Nephron progenitor cell (in vitro differentiated cells): ENCODE data around the gene PTPN1.
A peak's percentile ranks its signal among the peaks of the same experiment; 100 is the strongest.

Source experiments
- DNase-seq: peaks from one replicate; pipeline ENCODE4 v3.0.0; 2021
- H3K27ac Mint-ChIP-seq: 2 replicates; pipeline ENCODE4 v1.8.0; 2021; ENCODE audit warnings: mild to moderate bottlenecking, moderate library complexity, mixed read lengths
- H3K27me3 Mint-ChIP-seq: 2 replicates; pipeline ENCODE4 v1.8.0; 2021; ENCODE audit warnings: mild to moderate bottlenecking, low read depth, mixed read lengths; ENCODE audit not compliant: poor library complexity
- H3K36me3 Mint-ChIP-seq: 2 replicates; pipeline ENCODE4 v1.8.0; 2021; ENCODE audit warnings: low read depth, mixed read lengths
- H3K4me1 Mint-ChIP-seq: 2 replicates; pipeline ENCODE4 v1.8.0; 2021; ENCODE audit warnings: mixed read lengths
- H3K4me3 Mint-ChIP-seq: 2 replicates; pipeline ENCODE4 v1.8.0; 2021; ENCODE audit warnings: mild to moderate bottlenecking, moderate library complexity, mixed read lengths
- H3K9me3 Mint-ChIP-seq: 2 replicates; pipeline ENCODE4 v1.8.0; 2021; ENCODE audit warnings: mild to moderate bottlenecking, moderate library complexity, mixed read lengths
- TF ChIP-seq, protein P1 (sequence below): fragments of 200-600 bp; sonication (generic); IDR thresholded peaks from 2 replicates; pipeline ENCODE4 v1.5.0; 2021; ENCODE audit warnings: antibody characterized with exemption

PTPN1 gene

DNA sequence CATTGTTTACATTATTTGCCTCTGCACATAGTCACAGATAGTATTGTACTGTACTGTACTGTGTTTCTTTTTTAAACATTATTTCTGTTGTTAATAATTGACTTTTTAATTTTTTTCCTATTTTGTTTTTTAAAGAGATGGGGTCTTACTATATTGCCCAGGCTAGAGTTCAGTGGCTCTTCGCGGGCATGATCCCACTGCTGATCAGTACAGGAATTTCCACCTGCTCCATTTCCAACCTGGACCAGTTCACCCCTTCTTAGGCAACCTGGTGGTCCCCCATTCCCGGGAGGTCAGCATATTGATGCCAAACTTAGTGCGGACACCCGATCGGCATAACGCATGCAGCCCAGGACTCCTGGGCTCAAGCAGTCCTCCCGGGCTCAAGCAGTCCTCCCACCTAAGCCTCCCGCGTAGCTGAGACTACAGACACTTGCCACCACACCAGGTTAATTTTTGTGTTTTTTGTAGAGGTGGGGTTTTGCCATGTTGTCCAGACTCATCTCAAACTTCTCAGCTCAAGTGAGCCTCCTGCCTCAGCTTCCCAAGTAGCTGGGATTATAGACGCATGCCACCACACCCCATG is 47.5 kb downstream of the PTPN1 start:
- Mint-ChIP-seq H3K36me3 (peaks cover 40% of the 10 kb centered on the region), H3K27ac (no peak overlapping the region), H3K27me3 (peaks cover 4% of the 10 kb centered on the region), H3K4me3 (no peak overlapping the region), H3K9me3 (peaks cover 3% of the 10 kb centered on the region), H3K4me1 (peaks cover 31% of the 10 kb centered on the region)
- DNase-seq: no peak
- TF ChIP-seq, protein P1, sequence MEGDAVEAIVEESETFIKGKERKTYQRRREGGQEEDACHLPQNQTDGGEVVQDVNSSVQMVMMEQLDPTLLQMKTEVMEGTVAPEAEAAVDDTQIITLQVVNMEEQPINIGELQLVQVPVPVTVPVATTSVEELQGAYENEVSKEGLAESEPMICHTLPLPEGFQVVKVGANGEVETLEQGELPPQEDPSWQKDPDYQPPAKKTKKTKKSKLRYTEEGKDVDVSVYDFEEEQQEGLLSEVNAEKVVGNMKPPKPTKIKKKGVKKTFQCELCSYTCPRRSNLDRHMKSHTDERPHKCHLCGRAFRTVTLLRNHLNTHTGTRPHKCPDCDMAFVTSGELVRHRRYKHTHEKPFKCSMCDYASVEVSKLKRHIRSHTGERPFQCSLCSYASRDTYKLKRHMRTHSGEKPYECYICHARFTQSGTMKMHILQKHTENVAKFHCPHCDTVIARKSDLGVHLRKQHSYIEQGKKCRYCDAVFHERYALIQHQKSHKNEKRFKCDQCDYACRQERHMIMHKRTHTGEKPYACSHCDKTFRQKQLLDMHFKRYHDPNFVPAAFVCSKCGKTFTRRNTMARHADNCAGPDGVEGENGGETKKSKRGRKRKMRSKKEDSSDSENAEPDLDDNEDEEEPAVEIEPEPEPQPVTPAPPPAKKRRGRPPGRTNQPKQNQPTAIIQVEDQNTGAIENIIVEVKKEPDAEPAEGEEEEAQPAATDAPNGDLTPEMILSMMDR: no peak

DNA sequence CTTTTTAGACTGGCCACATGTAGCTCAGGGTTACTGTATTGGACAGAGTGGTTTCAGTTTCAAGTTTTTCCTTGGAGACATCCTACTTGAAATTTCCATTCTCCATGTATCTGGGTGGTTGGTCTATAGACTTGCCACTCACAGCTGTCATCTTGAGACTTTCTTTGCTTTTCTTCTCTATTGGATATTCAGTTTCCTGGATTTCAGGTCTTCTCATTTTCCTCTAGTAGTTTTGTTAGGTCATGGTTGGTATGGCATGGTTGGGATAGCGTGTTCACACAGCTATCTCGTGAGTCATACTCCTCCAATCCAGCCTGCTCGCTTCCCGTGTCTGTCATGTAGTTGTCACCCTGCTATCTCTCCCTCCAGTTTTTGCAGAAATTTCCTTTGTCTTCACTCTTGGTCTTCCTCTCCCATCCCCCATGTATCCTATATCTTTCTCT is 48.3 kb downstream of the PTPN1 start:
- Mint-ChIP-seq H3K4me1 (peaks cover 36% of the 10 kb centered on the region), H3K9me3 (peaks cover 3% of the 10 kb centered on the region), H3K27ac (no peak overlapping the region), H3K4me3 (no peak overlapping the region), H3K36me3 (peaks cover 48% of the 10 kb centered on the region), H3K27me3 (peaks cover 4% of the 10 kb centered on the region)
- no peak for DNase-seq
- TF ChIP-seq, protein P1: no peak

DNA sequence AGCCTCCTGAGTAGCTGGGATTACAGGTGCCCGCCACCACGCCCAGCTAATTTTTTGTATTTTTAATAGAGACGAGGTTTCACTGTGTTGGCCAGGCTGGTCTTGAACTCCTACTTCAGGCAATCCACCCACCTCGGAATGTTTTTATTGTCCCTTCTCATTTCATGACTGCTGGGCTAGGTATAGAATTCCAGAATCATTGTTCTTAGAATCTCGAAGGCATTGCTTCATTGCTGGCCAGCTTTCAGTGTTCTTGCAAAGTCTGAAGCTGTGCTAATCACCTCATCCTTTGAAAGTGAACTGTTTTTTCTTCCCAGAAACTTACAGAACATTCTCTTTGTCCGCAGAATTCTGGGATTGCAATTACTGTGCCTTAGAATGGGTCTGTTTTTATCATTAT is 49.0 kb downstream of the PTPN1 start:
- H3K36me3 Mint-ChIP-seq: peaks cover 48% of the 10 kb centered on the region
- peaks cover 4% of the 10 kb centered on the region for H3K27me3 Mint-ChIP-seq
- peaks cover 36% of the 10 kb centered on the region for H3K4me1 Mint-ChIP-seq

DNA sequence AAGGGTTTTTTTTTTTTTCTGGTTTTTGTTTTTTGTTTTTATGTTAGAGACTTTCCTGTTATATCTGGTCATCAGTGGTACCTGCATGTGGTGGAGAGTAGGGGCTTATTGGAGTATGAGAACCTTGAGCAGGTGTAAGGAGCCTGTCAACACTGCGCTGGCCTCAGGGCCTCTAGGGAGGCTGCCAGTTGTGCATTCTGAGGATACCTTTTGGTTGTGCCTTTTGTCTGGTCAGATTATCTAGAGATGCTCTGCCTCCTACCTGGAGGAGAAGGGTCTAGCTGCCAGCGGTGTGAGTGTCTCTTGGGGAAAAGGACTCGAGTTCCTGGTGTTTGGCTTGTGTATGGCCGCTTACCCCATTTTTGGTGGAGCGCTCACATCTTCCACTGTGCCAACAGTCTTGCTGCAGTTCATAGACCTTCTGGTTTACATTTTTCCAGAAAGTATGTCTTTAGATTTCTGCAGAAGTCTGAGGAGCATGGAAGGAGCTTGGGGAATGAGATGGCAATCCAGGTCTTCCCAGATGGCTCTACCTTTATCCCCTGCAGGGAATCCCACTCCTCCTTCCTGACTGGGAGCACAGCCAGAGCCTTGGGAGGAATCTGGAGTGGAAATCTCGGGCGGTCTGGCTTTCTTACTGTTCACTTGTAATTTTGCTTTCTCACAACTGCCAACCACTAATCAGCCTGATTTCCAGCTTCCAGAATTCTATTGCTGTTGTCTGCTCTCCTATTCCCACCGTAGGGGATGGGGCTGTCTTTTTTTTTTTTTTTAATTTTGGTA is 49.9 kb downstream of the PTPN1 start:
- Mint-ChIP-seq H3K9me3 (peaks cover 3% of the 10 kb centered on the region), H3K36me3 (peaks cover 53% of the 10 kb centered on the region)

More for the DNA sequence above, 49.0 kb downstream of the PTPN1 start:
- peaks cover 3% of the 10 kb centered on the region for H3K9me3 Mint-ChIP-seq
- no peak overlapping the region for H3K4me3 Mint-ChIP-seq
- H3K27ac Mint-ChIP-seq: peak overlapping the region; percentile 18
- DNase-seq: no peak
- TF ChIP-seq, protein P1: no peak

DNA sequence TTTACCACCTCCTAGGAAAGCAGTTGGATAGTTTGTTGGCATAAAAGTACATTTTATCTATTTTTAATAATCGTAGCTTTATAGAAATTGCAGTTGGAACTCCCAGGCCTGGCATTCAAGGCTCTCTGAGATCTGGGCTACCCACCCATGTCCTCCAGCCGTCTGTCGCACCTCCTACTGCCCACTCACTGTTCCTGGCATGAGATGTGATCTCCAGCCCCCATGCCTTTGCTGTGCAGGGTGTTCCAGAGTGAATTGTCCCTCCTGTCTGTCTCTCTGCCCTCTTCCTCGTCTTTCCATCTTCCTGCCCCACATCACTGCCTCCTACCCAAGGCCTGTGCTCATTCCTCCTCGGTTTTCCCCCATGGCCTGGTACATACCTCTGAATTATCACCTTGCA is 50.7 kb downstream of the PTPN1 start:
- peaks cover 36% of the 10 kb centered on the region for H3K4me1 Mint-ChIP-seq
- TF ChIP-seq, protein P1: no peak
- no peak overlapping the region for H3K4me3 Mint-ChIP-seq
- no peak for DNase-seq
- peaks cover 4% of the 10 kb centered on the region for H3K27me3 Mint-ChIP-seq
- H3K27ac Mint-ChIP-seq: peak overlapping the region; percentile 71
- peaks cover 61% of the 10 kb centered on the region for H3K36me3 Mint-ChIP-seq
- H3K9me3 Mint-ChIP-seq: peaks cover 3% of the 10 kb centered on the region

More for the DNA sequence above, 49.9 kb downstream of the PTPN1 start:
- TF ChIP-seq, protein P1: no peak
- no peak for DNase-seq
- Mint-ChIP-seq H3K27ac (no peak overlapping the region), H3K4me1 (peaks cover 36% of the 10 kb centered on the region), H3K27me3 (peaks cover 4% of the 10 kb centered on the region), H3K4me3 (no peak overlapping the region)
